ENCODE data around the gene COPE.

DNA sequence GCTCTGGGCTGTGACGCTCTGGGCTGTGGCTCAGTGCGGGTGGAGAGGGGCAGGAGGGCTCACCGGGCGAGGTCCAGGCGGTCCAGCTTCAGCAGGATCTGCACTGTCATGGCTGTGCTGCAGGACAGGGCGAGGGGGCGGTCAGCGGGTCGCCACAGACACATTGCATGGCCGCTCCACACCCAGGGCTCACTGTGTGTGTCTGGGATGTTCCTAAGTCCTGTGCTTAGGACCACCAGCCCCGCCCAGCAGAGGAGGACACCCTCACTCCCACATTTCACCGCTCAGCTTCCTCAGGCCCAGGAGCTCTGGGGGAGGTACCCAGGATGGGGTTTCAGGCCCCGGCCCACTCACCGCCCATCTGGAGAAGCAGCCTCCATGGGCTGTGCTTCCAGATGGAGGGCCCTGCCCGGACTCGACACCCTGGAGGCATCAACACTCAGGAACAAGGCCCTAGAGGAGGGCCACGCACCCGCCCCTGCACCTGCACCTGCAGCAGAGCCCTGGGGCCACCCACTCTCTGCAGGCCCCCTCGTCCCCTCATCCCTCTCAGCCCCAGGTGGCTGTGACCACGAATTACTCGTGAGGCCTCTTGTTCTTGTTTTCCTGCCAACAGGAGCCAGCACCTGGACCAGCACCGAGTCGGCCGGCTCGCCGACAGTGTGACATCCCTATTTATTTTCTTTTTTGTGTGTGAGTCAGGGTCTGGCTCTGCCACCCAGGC, 13.5 kb downstream of the COPE start:
- no peak for TF ChIP-seq EZH2 (IDR thresholded peaks at IDR 0.05; ENCODE audit: low read length)
- TF ChIP-seq, protein P1, sequence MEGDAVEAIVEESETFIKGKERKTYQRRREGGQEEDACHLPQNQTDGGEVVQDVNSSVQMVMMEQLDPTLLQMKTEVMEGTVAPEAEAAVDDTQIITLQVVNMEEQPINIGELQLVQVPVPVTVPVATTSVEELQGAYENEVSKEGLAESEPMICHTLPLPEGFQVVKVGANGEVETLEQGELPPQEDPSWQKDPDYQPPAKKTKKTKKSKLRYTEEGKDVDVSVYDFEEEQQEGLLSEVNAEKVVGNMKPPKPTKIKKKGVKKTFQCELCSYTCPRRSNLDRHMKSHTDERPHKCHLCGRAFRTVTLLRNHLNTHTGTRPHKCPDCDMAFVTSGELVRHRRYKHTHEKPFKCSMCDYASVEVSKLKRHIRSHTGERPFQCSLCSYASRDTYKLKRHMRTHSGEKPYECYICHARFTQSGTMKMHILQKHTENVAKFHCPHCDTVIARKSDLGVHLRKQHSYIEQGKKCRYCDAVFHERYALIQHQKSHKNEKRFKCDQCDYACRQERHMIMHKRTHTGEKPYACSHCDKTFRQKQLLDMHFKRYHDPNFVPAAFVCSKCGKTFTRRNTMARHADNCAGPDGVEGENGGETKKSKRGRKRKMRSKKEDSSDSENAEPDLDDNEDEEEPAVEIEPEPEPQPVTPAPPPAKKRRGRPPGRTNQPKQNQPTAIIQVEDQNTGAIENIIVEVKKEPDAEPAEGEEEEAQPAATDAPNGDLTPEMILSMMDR (optimal IDR thresholded peaks at IDR 0.05 in 1 of 3, IDR thresholded peaks at IDR 0.05 in 1 of 3, conservative IDR thresholded peaks at IDR 0.05 in 1 of 3; ENCODE audit: extremely low read depth in 1 of 3, insufficient read depth in 2 of 3, low read length in 3 of 3): no peak
